GM12864 (cell line): ENCODE measurements around the gene TSPEAR.
"Not testable (repeated sequence)": the region's sequence is repeated elsewhere in the genome, so short reads cannot be mapped to it uniquely, and the experiment has no call there.

Experiments used
- DNase-seq: peaks from one replicate; pipeline ENCODE4 v3.0.0-alpha.2; 2011; ENCODE audit warnings: low read depth
- H3K4me3 ChIP-seq: 2 replicates; pipeline ENCODE4 v1.5.1; 2011; ENCODE audit warnings: mild to moderate bottlenecking, low read depth, low read length, control low read depth
- TF ChIP-seq, protein P1 (sequence below): IDR thresholded peaks from 2 replicates; pipeline ENCODE4 v1.5.1; 2011; ENCODE audit warnings: low read depth, mild to moderate bottlenecking, moderate library complexity, low read length, control low read depth, inconsistent platforms; ENCODE audit errors: missing control alignments

The TSPEAR gene

DNA sequence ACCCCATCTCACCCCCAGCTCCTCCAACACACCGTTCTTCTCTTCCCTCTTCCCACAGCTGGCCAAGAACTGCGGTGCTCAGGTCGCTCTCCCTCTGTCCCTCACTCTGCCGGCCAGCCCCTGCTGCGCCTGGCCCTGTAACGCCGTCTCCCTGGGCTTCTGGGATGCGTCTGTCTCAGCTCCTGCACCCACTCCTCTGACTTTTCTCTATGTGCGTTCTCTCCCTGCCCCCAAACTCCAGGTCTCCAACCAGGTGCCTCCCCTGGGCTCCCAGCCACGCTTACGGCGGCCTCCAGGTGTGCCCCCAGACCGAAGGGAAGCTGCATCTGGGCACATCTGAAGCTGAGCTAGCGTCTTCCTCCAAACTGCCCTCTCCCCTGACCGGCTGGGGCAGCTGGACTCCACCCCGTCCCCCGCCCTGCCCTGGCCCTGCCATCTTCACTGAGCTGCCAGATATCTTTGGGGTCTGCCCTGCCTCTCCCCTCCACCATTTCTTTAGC is 11.8 kb downstream of the TSPEAR start:
- no peak overlapping the region for H3K4me3 ChIP-seq

DNA sequence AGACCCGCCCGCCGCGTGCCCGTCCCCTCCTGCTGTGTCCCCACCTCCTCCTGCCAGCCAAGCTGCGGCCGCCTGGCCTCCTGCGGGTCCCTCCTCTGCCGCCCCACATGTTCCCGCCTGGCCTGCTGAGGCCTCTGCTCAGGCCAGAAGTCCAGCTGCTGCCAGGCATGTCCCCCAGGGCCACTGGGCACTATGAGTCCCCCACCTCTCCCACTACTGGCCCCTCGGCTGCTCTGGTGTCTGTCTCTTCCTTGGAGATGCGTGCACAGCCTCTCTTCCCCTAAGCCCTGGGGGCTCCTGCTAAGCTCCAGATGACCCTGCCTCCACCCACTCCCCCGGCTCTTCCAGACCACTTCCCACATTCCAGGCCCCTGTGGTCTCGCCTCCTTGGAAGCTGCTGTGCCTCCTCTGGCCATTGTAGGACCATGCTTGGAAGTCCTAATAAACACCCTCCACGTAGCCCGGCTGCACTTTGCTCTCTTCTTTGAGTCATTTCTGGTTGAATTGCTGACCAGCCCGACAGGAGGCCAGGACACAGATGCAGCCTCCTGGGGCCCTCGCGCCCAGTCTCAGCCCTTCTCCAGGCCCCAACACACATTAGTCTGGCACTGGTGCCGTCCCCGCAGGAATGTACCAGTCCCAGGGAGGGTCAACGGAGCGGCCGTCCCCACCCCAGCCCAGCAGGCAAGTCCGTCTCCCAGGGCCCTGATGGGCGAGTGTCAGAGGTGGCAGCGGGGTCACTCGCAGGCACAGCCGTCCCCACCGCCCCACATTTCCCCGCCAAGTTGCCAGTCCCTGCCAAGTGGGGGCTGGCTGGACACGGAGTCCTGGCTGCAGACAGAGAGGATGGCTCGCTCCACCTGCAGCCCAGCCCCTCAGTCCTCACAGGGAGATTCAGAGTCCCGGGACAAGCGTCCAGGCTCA is 13.3 kb downstream of the TSPEAR start:
- H3K4me3 ChIP-seq: no peak overlapping the region
- TF ChIP-seq, protein P1, sequence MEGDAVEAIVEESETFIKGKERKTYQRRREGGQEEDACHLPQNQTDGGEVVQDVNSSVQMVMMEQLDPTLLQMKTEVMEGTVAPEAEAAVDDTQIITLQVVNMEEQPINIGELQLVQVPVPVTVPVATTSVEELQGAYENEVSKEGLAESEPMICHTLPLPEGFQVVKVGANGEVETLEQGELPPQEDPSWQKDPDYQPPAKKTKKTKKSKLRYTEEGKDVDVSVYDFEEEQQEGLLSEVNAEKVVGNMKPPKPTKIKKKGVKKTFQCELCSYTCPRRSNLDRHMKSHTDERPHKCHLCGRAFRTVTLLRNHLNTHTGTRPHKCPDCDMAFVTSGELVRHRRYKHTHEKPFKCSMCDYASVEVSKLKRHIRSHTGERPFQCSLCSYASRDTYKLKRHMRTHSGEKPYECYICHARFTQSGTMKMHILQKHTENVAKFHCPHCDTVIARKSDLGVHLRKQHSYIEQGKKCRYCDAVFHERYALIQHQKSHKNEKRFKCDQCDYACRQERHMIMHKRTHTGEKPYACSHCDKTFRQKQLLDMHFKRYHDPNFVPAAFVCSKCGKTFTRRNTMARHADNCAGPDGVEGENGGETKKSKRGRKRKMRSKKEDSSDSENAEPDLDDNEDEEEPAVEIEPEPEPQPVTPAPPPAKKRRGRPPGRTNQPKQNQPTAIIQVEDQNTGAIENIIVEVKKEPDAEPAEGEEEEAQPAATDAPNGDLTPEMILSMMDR: no peak
- DNase-seq: no peak

More for the DNA sequence above, 11.8 kb downstream of the TSPEAR start:
- DNase-seq: no peak
- TF ChIP-seq, protein P1: no peak

DNA sequence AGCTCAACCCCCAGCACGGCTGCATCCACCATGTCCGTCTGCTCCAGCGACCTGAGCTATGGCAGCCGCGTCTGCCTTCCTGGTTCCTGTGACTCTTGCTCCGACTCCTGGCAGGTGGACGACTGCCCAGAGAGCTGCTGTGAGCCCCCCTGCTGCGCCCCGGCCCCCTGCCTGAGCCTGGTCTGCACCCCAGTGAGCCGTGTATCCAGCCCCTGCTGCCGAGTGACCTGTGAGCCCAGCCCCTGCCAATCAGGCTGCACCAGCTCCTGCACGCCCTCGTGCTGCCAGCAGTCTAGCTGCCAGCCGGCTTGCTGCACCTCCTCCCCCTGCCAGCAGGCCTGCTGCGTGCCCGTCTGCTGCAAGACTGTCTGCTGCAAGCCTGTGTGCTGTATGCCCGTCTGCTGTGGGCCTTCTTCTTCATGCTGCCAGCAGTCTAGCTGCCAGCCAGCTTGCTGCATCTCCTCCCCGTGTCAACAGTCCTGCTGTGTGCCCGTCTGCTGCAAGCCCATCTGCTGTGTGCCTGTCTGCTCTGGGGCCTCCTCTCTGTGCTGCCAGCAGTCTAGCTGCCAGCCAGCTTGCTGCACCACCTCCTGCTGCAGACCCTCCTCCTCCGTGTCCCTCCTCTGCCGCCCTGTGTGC is 14.1 kb downstream of the TSPEAR start, which contains the start of gene KRTAP10-12:
Gene KRTAP10-12, plus strand, starts transcription at position 1 of the 639 bp plus-strand sequence. Its CDS starts 30 bp downstream, at position 31.
- not testable (repeated sequence) for H3K4me3 ChIP-seq, DNase-seq

DNA sequence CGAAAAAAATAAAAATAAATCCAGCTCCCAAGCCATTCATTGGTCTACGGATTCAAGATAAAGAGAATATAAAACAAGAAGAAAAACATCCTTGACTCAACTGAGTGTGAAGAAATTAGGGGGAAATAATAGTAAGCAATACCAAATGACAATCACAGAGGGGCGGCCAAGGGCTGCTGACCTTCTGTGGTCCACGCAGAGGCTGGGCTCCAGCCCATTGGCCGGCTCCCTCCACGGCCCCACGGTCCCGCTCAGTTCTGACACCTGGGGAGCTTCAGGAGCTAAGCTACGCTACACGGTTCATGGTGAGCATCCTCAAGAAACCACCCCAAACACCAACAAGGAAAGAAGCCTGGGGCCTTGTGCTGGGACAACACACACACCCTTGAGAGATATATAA is 14.8 kb downstream of the TSPEAR start:
- DNase-seq: no peak
- TF ChIP-seq, protein P1: no peak

DNA sequence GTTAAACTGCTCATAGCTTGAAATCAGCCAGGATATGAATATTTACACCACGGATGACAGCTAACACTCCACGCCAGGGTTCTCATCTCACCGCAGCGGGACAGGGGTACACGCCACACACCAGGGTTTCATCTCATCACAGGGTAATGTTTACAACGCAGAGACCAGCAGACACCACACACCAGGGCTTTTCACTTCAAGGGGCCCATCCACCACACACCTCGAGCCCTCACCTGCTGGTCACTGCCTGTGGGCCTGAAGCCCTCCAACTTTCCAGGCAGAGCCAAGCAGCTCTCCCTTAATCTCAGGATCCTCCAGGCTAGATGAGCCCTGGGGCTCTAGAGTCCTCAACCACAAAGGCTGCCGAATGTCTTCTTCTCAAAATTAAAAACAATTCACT is 15.7 kb downstream of the TSPEAR start:
- TF ChIP-seq, protein P1: no peak
- DNase-seq: no peak
- no peak overlapping the region for H3K4me3 ChIP-seq

More for the DNA sequence above, 14.8 kb downstream of the TSPEAR start:
- no peak overlapping the region for H3K4me3 ChIP-seq

DNA sequence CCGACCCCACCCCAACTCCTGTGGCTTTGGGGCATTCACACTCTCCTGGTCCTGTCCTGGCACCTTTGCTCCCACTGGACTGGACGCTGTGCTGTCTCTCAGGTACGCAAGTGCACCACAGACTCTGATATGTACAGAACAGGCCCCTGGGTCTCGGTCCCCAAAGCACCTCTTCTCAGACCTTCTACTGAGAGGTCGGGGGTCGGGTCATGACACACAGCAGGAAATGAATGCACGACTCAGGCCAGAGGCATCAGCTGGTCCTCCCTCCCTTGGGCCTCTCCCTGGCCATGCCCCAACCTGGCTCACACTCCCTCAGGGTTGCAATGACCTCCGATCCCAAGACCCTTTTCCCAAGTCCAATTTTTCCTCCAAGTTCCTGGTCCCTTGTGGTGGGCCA is 16.2 kb downstream of the TSPEAR start:
- TF ChIP-seq, protein P1: no peak
- DNase-seq: no peak

DNA sequence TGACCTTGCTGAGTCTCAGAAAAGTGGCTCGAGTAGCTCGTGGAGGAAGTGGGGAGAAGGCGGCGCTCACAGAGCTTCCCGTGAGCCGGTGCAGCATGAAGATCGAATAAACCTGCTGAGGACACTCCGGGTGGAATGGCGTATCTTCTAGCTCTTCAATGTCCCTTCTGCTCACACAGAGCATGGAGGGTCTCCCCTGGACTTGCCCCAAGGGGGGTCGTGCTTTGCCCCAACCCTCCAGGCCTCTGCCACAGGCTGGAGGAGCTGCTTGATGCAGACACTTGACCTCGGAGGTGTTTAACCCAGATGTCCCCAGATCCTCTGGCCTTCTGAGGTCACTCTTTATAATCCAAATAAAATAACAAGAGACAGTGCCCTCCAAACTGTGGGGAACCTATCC is 16.6 kb downstream of the TSPEAR start:
- DNase-seq: no peak
- H3K4me3 ChIP-seq: no peak overlapping the region
- TF ChIP-seq, protein P1: no peak

More for the DNA sequence above, 16.2 kb downstream of the TSPEAR start:
- H3K4me3 ChIP-seq: no peak overlapping the region
